Coronary artery (tissue), 2 donors: ENCODE measurements around the gene CNTN2.

ENCODE experiments used
- DNase-seq: peaks from one replicate; pipeline ENCODE4 v3.0.0-alpha.2; 2017; ENCODE audit warnings: low spot score
- H3K27ac ChIP-seq, 2 donors: fragments of 200-600 bp; sonication (generic); one replicate each; pipeline ENCODE4 v1.5.1; 2016 to 2019
- H3K4me3 ChIP-seq: fragments of 200-600 bp; sonication (generic); 2 replicates; pipeline ENCODE4 v1.5.1; 2016; ENCODE audit warnings: mild to moderate bottlenecking, moderate library complexity
- CTCF ChIP-seq: fragments of 200-600 bp; sonication (generic); IDR thresholded peaks from one replicate; pipeline ENCODE4 v1.5.1; 2019; ENCODE audit warnings: antibody characterized with exemption

The CNTN2 gene, protein sequence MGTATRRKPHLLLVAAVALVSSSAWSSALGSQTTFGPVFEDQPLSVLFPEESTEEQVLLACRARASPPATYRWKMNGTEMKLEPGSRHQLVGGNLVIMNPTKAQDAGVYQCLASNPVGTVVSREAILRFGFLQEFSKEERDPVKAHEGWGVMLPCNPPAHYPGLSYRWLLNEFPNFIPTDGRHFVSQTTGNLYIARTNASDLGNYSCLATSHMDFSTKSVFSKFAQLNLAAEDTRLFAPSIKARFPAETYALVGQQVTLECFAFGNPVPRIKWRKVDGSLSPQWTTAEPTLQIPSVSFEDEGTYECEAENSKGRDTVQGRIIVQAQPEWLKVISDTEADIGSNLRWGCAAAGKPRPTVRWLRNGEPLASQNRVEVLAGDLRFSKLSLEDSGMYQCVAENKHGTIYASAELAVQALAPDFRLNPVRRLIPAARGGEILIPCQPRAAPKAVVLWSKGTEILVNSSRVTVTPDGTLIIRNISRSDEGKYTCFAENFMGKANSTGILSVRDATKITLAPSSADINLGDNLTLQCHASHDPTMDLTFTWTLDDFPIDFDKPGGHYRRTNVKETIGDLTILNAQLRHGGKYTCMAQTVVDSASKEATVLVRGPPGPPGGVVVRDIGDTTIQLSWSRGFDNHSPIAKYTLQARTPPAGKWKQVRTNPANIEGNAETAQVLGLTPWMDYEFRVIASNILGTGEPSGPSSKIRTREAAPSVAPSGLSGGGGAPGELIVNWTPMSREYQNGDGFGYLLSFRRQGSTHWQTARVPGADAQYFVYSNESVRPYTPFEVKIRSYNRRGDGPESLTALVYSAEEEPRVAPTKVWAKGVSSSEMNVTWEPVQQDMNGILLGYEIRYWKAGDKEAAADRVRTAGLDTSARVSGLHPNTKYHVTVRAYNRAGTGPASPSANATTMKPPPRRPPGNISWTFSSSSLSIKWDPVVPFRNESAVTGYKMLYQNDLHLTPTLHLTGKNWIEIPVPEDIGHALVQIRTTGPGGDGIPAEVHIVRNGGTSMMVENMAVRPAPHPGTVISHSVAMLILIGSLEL

GRCh38 chr1:205042911-205043806 lies at the start of gene CNTN2:
Gene CNTN2 (plus strand): TSS chr1:205043212. CDS start chr1:205053186, 9,974 bp downstream.
- no peak within 1 kb of the TSS for H3K27ac ChIP-seq
- TF ChIP-seq CTCF, result no peak
- DNase-seq, result no peak
- H3K4me3 ChIP-seq, result peak within 1 kb of the TSS; percentile 49

DNA sequence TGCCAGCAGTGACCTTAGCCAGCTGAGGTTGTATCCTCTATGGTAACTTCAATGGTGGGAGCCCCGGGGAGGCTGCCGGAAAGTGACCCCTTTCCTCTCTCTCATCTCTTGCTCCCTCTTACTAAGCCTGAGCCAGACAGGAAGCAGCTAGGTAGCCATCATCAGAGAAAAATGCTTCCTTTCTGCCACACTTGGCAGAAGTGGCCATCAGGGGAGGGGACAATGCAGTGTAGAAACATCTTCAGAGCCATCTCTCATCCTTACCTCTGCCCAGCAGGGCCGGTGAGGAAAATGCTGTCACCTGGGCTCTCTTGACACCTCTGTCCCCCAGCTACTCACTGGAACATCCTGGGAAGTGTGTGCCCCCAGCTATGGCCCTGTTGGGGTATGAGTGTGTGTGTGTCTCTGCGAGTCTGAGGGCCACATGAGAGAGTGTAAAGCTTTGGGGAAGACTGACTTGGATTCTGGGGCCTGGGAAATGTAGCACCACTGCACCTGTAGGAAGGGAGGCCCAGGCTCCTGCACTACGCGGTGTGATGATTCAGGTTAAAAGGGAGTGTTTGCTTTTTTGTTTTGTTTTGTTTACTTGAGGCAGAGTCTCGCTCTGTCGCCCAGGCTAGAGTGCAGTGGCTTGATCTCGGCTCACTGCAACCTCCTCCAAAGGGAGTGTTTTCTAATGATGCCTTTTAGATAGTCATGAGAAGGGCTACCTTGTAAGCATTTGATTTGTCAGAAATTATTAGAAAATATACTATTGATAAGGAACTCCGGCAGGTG lies 48.7 kb upstream of the CNTN2 start:
- no peak overlapping the region for H3K4me3 ChIP-seq
- H3K27ac ChIP-seq, result no peak overlapping the region
- no peak for DNase-seq
- no peak for TF ChIP-seq CTCF

DNA sequence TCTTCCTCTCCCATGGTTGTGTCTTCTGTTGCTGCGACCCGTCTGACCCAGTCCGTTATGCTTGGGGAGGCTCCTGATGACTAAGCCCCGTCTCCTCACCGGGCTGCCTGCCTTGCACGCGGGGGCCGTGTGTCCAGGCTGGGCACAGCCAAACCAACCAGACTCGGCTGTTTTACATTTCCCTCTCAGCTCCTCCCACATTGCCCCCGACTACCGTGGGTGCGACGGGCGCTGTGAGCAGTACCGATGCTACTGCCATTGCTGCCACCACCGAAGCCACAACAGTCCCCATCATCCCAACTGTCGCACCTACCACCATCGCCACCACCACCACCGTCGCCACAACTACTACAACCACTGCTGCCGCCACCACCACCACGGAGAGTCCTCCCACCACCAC lies 46.0 kb upstream of the CNTN2 start:
- no peak for TF ChIP-seq CTCF
- no peak overlapping the region for H3K4me3 ChIP-seq
- no peak overlapping the region for H3K27ac ChIP-seq
- no peak for DNase-seq

DNA sequence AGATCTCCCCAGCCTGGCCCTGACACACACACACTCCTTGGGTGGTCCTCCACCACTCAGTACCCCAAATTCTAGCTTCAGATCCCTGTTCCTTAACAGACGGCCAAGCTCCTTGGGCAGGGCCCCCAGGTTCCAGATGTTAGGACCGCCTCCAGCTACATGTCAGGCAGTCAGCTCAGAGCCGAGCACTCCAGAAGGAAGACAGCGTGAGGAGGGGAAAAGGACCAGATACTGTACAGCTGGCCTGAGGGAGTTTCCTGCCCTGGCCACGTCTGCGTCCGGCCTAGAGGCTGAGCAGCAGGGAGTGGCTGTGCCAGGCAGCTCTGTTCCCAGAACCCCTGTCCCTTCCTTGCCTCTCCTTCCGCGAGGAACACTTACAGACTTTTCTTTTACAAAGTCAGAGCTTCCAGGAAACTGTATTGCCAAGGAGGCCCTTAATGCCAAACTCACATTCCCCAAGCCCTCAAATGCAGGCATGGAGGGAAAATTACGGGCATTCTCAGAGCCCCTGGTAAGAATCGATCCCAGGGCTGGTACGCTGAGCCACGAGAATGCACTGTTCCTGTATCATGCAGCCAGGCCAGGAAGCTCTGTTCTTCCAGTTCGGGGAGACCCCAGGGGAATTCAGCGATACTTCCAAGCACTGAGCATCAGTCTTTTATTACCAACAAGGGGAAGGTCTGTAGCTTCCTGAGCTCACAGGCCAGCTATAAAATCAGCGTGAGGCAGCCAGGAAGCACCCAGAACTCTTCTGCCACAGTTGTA lies 45.2 kb upstream of the CNTN2 start:
- H3K4me3 ChIP-seq, result no peak overlapping the region
- H3K27ac ChIP-seq, result peak overlapping the region in 1 of 2 donors; percentile 24
- DNase-seq, result no peak
- TF ChIP-seq CTCF, result no peak

DNA sequence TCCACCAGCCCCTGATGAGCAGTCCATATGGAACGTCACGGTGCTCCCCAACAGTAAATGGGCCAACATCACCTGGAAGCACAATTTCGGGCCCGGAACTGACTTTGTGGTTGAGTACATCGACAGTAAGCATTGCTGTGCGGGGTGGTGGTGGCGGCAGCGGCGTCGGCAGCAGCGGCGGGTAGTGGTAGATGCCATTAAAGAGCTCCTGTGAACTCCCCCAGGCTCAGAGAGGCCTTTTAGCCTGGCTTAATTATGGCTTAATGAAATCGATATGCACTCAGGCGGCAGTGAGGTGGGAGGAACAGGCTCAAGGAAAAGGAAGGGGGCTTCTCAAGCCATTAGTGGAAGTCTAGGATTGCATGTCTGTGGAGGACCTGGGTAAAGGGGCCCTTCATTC lies 41.9 kb upstream of the CNTN2 start:
- Histone ChIP-seq H3K4me3 (no peak overlapping the region), H3K27ac (no peak overlapping the region)
- DNase-seq, result no peak
- no peak for TF ChIP-seq CTCF
